Measurements from ENCODE around the gene SOHLH1. TPM values are rescaled to one million over a fixed set of nuclear protein-coding genes. Genes with fewer than 3 reads are reported as not detected.

SOHLH1 gene
- total RNA-seq, 1 donor from 2014 or later = not detected

GRCh38 chr9:135745189-135745588, 45.9 kb upstream of the SOHLH1 start:
- no peaks in the 10 kb centered on the region for H3K36me3 Mint-ChIP-seq (ENCODE audit: low read depth)
- no peaks in the 10 kb centered on the region for H3K4me1 Mint-ChIP-seq
- H3K4me3 Mint-ChIP-seq = no peak overlapping the region
- H3K27ac Mint-ChIP-seq (ENCODE audit: unreplicated experiment) = no peak overlapping the region
- DNase-seq (ENCODE audit: low read depth, low spot score) = no peak
- no peak for TF ChIP-seq CTCF (conservative IDR thresholded peaks at IDR 0.05)
- H3K27me3 Mint-ChIP-seq (ENCODE audit: low read depth) = peaks cover 2% of the 10 kb centered on the region
- no peaks in the 10 kb centered on the region for H3K9me3 Mint-ChIP-seq

GRCh38 chr9:135744333-135745070, 45.2 kb upstream of the SOHLH1 start:
- Mint-ChIP-seq H3K36me3 (ENCODE audit: low read depth) (no peaks in the 10 kb centered on the region), H3K27ac (ENCODE audit: unreplicated experiment) (no peak overlapping the region), H3K4me1 (no peaks in the 10 kb centered on the region), H3K9me3 (no peaks in the 10 kb centered on the region), H3K4me3 (no peak overlapping the region), H3K27me3 (ENCODE audit: low read depth) (peaks cover 6% of the 10 kb centered on the region)
- no peak for TF ChIP-seq CTCF (conservative IDR thresholded peaks at IDR 0.05)
- DNase-seq (ENCODE audit: low read depth, low spot score) = no peak

- no peak for TF ChIP-seq CTCF (conservative IDR thresholded peaks at IDR 0.05)
- no peaks in the 10 kb centered on the region for H3K9me3 Mint-ChIP-seq
- H3K4me3 Mint-ChIP-seq = no peak overlapping the region
- no peaks in the 10 kb centered on the region for H3K4me1 Mint-ChIP-seq
- H3K27ac Mint-ChIP-seq (ENCODE audit: unreplicated experiment) = no peak overlapping the region
- H3K27me3 Mint-ChIP-seq (ENCODE audit: low read depth) = peaks cover 8% of the 10 kb centered on the region
- no peak for DNase-seq (ENCODE audit: low read depth, low spot score)
- H3K36me3 Mint-ChIP-seq (ENCODE audit: low read depth) = no peaks in the 10 kb centered on the region
Measured at GRCh38 chr9:135743546-135744332, 44.5 kb upstream of the SOHLH1 start.

- no peak for DNase-seq (ENCODE audit: low read depth, low spot score)
- no peak for TF ChIP-seq CTCF (conservative IDR thresholded peaks at IDR 0.05)
- H3K36me3 Mint-ChIP-seq (ENCODE audit: low read depth) = no peaks in the 10 kb centered on the region
- H3K27me3 Mint-ChIP-seq (ENCODE audit: low read depth) = peaks cover 10% of the 10 kb centered on the region
- H3K4me1 Mint-ChIP-seq = no peaks in the 10 kb centered on the region
- H3K9me3 Mint-ChIP-seq = no peaks in the 10 kb centered on the region
- H3K27ac Mint-ChIP-seq (ENCODE audit: unreplicated experiment) = no peak overlapping the region
- H3K4me3 Mint-ChIP-seq = no peak overlapping the region
Measured at GRCh38 chr9:135743021-135743420, 43.7 kb upstream of the SOHLH1 start.

GRCh38 chr9:135741276-135742219, 42.3 kb upstream of the SOHLH1 start:
- Mint-ChIP-seq H3K36me3 (ENCODE audit: low read depth) (no peaks in the 10 kb centered on the region), H3K27ac (ENCODE audit: unreplicated experiment) (no peak overlapping the region), H3K27me3 (ENCODE audit: low read depth) (peaks cover 19% of the 10 kb centered on the region), H3K4me3 (no peak overlapping the region), H3K9me3 (no peaks in the 10 kb centered on the region), H3K4me1 (no peaks in the 10 kb centered on the region)
- no peak for TF ChIP-seq CTCF (conservative IDR thresholded peaks at IDR 0.05)
- no peak for DNase-seq (ENCODE audit: low read depth, low spot score)
